Medulla oblongata (tissue), 1 donor: ENCODE data around the gene DRC1.
"Not testable (repeated sequence)": the region's sequence is repeated elsewhere in the genome, so short reads cannot be mapped to it uniquely, and the experiment has no call there.

ENCODE experiments used
- DNase-seq: peaks from one replicate; pipeline ENCODE4 v3.0.0-alpha.2; 2015; ENCODE audit errors: extremely low spot score

The DRC1 gene

GRCh38 chr2:26401739-26402541 is at the start of gene DRC1:
Gene DRC1, plus strand, starts transcription at chr2:26401920. Its CDS starts 70 bp downstream, at chr2:26401990.
- peak; percentile 49 for DNase-seq

- DNase-seq = no peak
Measured at GRCh38 chr2:26352892-26353291, 48.8 kb upstream of the DRC1 start.

GRCh38 chr2:26354469-26354868 is 47.3 kb upstream of the DRC1 start:
- DNase-seq = not testable (repeated sequence)

- no peak for DNase-seq
Measured at GRCh38 chr2:26355038-26355995, 46.4 kb upstream of the DRC1 start.

- no peak for DNase-seq
Measured at GRCh38 chr2:26356111-26356510, 45.6 kb upstream of the DRC1 start.

- DNase-seq = no peak
Measured at GRCh38 chr2:26356771-26357170, 44.9 kb upstream of the DRC1 start.

- no peak for DNase-seq
Measured at GRCh38 chr2:26359886-26360473, 41.7 kb upstream of the DRC1 start.

- DNase-seq = no peak
Measured at GRCh38 chr2:26363323-26363722, 38.4 kb upstream of the DRC1 start.

- DNase-seq = no peak
Measured at GRCh38 chr2:26363958-26364357, 37.8 kb upstream of the DRC1 start.

GRCh38 chr2:26364669-26365068 is 37.1 kb upstream of the DRC1 start:
- DNase-seq = no peak

- no peak for DNase-seq
Measured at GRCh38 chr2:26366957-26367356, 34.8 kb upstream of the DRC1 start.

- not testable (repeated sequence) for DNase-seq
Measured at GRCh38 chr2:26369664-26370063, 32.1 kb upstream of the DRC1 start.

- DNase-seq = not testable (repeated sequence)
Measured at GRCh38 chr2:26370909-26371308, 30.8 kb upstream of the DRC1 start.

- DNase-seq = no peak
Measured at GRCh38 chr2:26376799-26377198, 24.9 kb upstream of the DRC1 start.

- DNase-seq = no peak
Measured at GRCh38 chr2:26380281-26380680, 21.4 kb upstream of the DRC1 start.

GRCh38 chr2:26382564-26382963 is 19.2 kb upstream of the DRC1 start:
- DNase-seq = no peak

GRCh38 chr2:26384183-26384582 is 17.5 kb upstream of the DRC1 start:
- DNase-seq = no peak

- no peak for DNase-seq
Measured at GRCh38 chr2:26384597-26384996, 17.1 kb upstream of the DRC1 start.

- DNase-seq = no peak
Measured at GRCh38 chr2:26387189-26387588, 14.5 kb upstream of the DRC1 start.

- DNase-seq = no peak
Measured at GRCh38 chr2:26394694-26395093, 7.0 kb upstream of the DRC1 start.

GRCh38 chr2:26395394-26395793 is 6.3 kb upstream of the DRC1 start:
- no peak for DNase-seq

GRCh38 chr2:26396734-26397298 is 4.9 kb upstream of the DRC1 start:
- no peak for DNase-seq
